Tibial nerve (tissue), 4 donors: ENCODE data around the gene UBB. TPM values are rescaled to one million over a fixed set of nuclear protein-coding genes. Genes with fewer than 3 reads are reported as not detected.

ENCODE experiments used
- DNase-seq, 2 donors: peaks; one replicate each; pipeline ENCODE4 v3.0.0-alpha.2; 2019; ENCODE audit warnings: low spot score in 2 of 2
- H3K27ac ChIP-seq, 4 donors: fragments of 200-600 bp; sonication (generic) in 3 of 4; one replicate each; pipeline ENCODE4 v1.5.1; 2017 to 2019; ENCODE audit warnings: mild to moderate bottlenecking in 1 of 4
- H3K27me3 ChIP-seq, 2 donors: fragments of 200-600 bp; sonication (generic) in 1 of 2; one replicate each; pipeline versions ENCODE4 v1.5.1 to v1.6.0; 2017 to 2019
- H3K36me3 ChIP-seq, 3 donors: fragments of 200-600 bp; sonication (generic); one replicate each; pipeline ENCODE4 v1.5.1; 2018 to 2019
- H3K4me1 ChIP-seq, 4 donors: fragments of 200-600 bp; sonication (generic) in 3 of 4; one replicate each; pipeline ENCODE4 v1.5.1; 2017 to 2019
- H3K4me3 ChIP-seq, 4 donors: fragments of 200-600 bp; sonication (generic) in 3 of 4; one replicate each; pipeline ENCODE4 v1.5.1; 2017 to 2019; ENCODE audit warnings: mild to moderate bottlenecking in 1 of 4, moderate library complexity in 1 of 4
- H3K9me3 ChIP-seq, 4 donors: fragments of 200-600 bp; sonication (generic) in 3 of 4; one replicate each; pipeline ENCODE4 v1.5.1; 2017 to 2019
- EP300 ChIP-seq, 2 donors: sonication (generic); formaldehyde crosslinking; IDR thresholded peaks; one replicate each; pipeline ENCODE4 v1.6.1; 2017; ENCODE audit warnings: antibody characterized with exemption in 2 of 2, mild to moderate bottlenecking in 1 of 2
- POLR2A ChIP-seq, 2 donors: fragments of 450-650 bp; IDR thresholded peaks; one replicate each; pipeline ENCODE4 v1.6.1; 2017; ENCODE audit warnings: antibody characterized with exemption in 2 of 2, mild to moderate bottlenecking in 2 of 2, moderate library complexity in 2 of 2
- WGBS, 2 donors: methylation state at CpG; one replicate each; pipeline ENCODE4 v1.1.5; 2018; 5-methylcytosine and 5-hydroxymethylcytosine counted together
- total RNA-seq, 4 donors: library from RNA; depleted of rRNA; stranded (reverse); fragments of >200 nt; gene quantifications; one replicate each; pipeline ENCODE4 v1.1.0, GENCODE V29; 2016
- TF ChIP-seq, protein P1 (sequence below), 5 experiments: fragments of 200-600 bp in 3 of 5; fragments of 450-650 bp in 2 of 5; sonication (generic) in 3 of 5; IDR thresholded peaks; one replicate each; pipeline ENCODE4 v1.5.1; 2016 to 2019; ENCODE audit warnings: antibody characterized with exemption in 5 of 5, mild to moderate bottlenecking in 3 of 5, moderate library complexity in 2 of 5

Gene UBB
- total RNA-seq, 4 donors from 2014 or later = 435 to 666 (median 472) TPM

DNA sequence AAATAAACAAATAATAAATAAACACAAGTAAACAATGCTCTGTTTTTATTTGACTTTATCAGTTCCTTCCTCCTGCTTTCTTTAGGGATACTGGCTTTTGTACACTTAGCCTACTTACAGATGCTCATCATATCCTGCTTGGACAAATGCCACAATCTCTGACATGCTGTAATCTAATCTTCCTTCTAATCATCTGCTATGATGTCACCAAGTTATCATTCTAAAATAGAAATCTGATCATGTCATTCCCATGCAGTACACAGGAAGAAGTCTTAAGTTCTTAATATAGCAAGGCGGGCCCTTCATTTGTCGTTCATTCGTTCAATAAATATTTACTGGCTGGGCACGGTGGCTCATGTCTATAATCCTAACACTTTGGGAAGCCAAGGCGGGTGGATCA is 9.1 kb upstream of the UBB start:
- H3K4me3 ChIP-seq = no peak overlapping the region
- H3K27me3 ChIP-seq = peaks cover 0 to 7% of the 10 kb centered on the region in 2 donors
- no peaks in the 10 kb centered on the region for H3K36me3 ChIP-seq
- no peak overlapping the region for H3K27ac ChIP-seq
- H3K9me3 ChIP-seq = no peaks in the 10 kb centered on the region
- TF ChIP-seq EP300 (IDR thresholded peaks at IDR 0.05) (no peak), POLR2A (IDR thresholded peaks at IDR 0.05) (no peak)
- TF ChIP-seq, protein P1, sequence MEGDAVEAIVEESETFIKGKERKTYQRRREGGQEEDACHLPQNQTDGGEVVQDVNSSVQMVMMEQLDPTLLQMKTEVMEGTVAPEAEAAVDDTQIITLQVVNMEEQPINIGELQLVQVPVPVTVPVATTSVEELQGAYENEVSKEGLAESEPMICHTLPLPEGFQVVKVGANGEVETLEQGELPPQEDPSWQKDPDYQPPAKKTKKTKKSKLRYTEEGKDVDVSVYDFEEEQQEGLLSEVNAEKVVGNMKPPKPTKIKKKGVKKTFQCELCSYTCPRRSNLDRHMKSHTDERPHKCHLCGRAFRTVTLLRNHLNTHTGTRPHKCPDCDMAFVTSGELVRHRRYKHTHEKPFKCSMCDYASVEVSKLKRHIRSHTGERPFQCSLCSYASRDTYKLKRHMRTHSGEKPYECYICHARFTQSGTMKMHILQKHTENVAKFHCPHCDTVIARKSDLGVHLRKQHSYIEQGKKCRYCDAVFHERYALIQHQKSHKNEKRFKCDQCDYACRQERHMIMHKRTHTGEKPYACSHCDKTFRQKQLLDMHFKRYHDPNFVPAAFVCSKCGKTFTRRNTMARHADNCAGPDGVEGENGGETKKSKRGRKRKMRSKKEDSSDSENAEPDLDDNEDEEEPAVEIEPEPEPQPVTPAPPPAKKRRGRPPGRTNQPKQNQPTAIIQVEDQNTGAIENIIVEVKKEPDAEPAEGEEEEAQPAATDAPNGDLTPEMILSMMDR (IDR thresholded peaks at IDR 0.05) = no peak
- WGBS, 2 donors = 73 to 76% methylated on average over 5 of the region's 5 CpGs
- no peaks in the 10 kb centered on the region for H3K4me1 ChIP-seq
- no peak for DNase-seq

DNA sequence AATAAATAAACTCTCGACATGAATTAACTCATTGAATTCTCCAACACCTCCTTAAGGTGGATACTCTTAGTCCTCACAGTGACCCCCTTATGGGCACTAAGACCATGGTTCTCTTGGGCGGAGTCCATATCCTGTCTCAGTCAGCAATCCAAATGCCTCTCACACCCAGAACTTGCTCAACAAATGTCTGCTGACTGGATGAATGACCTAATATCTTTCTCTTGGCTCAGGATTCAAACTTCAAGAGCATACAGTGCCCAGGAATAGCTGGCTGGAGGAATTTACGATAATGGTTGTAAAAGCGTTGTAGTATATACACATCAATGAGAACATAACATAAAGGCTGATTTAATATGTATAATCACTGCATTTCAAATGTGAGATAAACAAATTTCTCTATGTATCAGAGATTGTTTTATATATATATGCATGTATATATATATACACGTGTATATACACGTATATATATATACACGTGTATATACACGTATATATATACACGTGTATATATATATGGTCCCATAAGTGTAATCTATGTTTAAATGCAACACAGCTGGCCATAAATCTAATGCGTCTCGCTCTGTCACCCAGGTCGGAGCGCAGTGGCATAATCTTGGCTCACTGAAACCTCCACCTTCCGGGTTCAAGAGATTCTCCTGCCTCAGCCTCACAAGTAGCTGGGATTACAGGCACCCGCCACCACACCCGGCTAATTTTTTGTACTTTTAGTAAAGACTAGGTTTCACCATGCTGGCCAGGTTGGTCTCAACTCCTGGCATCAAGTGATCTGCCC is 6.5 kb upstream of the UBB start:
- peaks cover 0 to 14% (median 0%) of the 10 kb centered on the region in 4 donors for H3K4me1 ChIP-seq
- no peak for TF ChIP-seq POLR2A (IDR thresholded peaks at IDR 0.05)
- TF ChIP-seq, protein P1 (IDR thresholded peaks at IDR 0.05) = no peak
- peak in 1 of 2 donors; percentile 65 for TF ChIP-seq EP300 (IDR thresholded peaks at IDR 0.05)
- no peak overlapping the region for H3K27ac ChIP-seq
- H3K4me3 ChIP-seq = no peak overlapping the region
- DNase-seq = peak in 1 of 2 donors; percentile 56
- WGBS, 2 donors = 84 to 86% methylated on average over 16 of the region's 16 CpGs
- H3K36me3 ChIP-seq = no peaks in the 10 kb centered on the region
- no peaks in the 10 kb centered on the region for H3K9me3 ChIP-seq
- H3K27me3 ChIP-seq = peaks cover 0 to 7% of the 10 kb centered on the region in 2 donors

DNA sequence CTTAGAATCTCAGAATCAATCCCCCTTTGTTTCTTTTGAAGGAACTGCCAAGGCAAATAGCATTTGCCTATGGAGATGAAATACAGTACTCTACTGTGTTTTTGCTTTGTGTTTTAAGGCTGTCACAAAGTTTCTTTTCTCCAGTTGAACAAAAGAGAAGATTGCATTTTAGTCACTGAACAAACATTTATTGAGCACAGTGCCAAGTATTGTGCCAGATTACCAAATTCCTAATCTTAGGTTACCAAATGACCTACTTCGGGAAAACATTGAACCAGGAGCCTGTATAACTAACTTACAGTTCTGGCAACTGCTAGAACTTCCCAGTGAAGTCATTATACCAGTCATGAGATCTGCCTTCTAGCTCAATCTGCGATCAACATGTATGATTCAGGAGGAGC is 3.0 kb upstream of the UBB start:
- Histone ChIP-seq H3K27me3 (peaks cover 0 to 10% of the 10 kb centered on the region in 2 donors), H3K4me1 (peaks cover 0 to 33% (median 3%) of the 10 kb centered on the region in 4 donors), H3K36me3 (peaks cover 0 to 13% (median 0%) of the 10 kb centered on the region in 3 donors), H3K9me3 (peaks cover 0 to 4% (median 0%) of the 10 kb centered on the region in 4 donors), H3K27ac (peak overlapping the region in 2 of 4 donors; percentile 64 to 68), H3K4me3 (no peak overlapping the region)
- no peak for DNase-seq
- WGBS, 2 donors = 13 to 14% methylated on average over 2 of the region's 2 CpGs
- TF ChIP-seq POLR2A (IDR thresholded peaks at IDR 0.05) (no peak), EP300 (IDR thresholded peaks at IDR 0.05) (peak in 1 of 2 donors; percentile 63)

DNA sequence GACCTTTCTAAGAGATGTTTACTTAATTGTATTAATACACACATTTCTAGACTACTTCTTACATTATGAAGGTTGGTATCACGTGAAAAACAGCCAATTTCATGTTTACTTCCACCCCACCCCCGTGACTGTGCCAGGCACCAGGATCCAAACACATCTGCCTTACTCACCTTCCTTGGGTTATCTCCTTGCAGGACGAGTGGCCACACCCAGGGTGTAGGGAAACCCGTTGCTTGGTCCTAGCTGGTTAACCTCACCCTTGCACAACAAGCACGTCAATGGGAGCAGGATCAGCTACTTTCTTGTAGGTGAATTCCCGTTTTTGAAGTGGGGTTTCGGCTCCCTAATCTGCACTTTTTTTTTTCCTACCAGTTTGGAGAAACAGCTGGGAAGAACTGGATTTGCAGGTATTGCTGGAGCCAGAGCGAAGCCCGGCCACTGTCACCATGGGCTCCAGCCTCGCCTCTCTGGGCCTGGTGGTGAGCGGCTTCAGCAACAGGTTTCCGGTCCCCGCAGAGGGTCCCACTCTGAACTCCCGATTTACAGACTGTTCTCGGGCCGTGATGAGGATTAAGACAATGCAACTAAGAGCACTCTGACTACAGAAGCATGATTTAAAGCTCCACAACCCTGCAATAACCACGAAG is 2.1 kb upstream of the UBB start:
- DNase-seq = no peak
- Histone ChIP-seq H3K9me3 (peaks cover 0 to 4% (median 0%) of the 10 kb centered on the region in 4 donors), H3K4me1 (peaks cover 0 to 41% (median 7%) of the 10 kb centered on the region in 4 donors), H3K27ac (peak overlapping the region in 2 of 4 donors; percentile 64 to 68), H3K4me3 (no peak overlapping the region), H3K27me3 (peaks cover 0 to 10% of the 10 kb centered on the region in 2 donors), H3K36me3 (peaks cover 0 to 20% (median 0%) of the 10 kb centered on the region in 3 donors)
- TF ChIP-seq, protein P1 (IDR thresholded peaks at IDR 0.05) = no peak
- TF ChIP-seq POLR2A (IDR thresholded peaks at IDR 0.05) (no peak), EP300 (IDR thresholded peaks at IDR 0.05) (no peak)
- 82 to 85% methylated on average over 17 of the region's 17 CpGs for WGBS, 2 donors

DNA sequence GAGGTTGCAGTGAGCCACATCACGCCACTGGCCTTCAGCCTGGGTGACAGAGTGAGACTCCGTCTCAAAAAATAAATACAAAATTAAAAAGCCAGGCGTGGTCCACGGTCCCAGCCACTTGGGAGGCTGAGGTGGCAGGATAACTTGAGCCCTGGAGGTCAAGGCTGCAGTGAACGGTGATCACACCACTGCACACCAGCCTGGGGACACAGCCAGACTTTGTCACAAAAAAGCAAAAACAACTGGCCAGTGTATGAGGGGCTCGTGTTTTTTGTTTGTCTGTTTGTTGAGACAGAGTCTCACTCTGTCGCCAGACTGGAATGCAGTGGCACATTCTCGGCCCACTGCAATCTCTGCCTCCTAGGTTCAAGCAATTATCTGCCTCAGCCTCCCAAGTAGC is 1.2 kb upstream of the UBB start:
- peaks cover 0 to 47% (median 11%) of the 10 kb centered on the region in 4 donors for H3K4me1 ChIP-seq
- H3K4me3 ChIP-seq = no peak overlapping the region
- peaks cover 0 to 4% (median 0%) of the 10 kb centered on the region in 4 donors for H3K9me3 ChIP-seq
- H3K27ac ChIP-seq = peak overlapping the region in 1 of 4 donors; percentile 6
- TF ChIP-seq, protein P1 (IDR thresholded peaks at IDR 0.05) = no peak
- TF ChIP-seq POLR2A (IDR thresholded peaks at IDR 0.05) = no peak
- TF ChIP-seq EP300 (IDR thresholded peaks at IDR 0.05) = no peak
- DNase-seq = no peak
- H3K36me3 ChIP-seq = peaks cover 0 to 20% (median 0%) of the 10 kb centered on the region in 3 donors
- peaks cover 0 to 9% of the 10 kb centered on the region in 2 donors for H3K27me3 ChIP-seq
- 74 to 77% methylated on average over 8 of the region's 8 CpGs for WGBS, 2 donors
